Keratinocyte (primary cell): ENCODE measurements around the gene LRRC4. TPM values are rescaled to one million over a fixed set of nuclear protein-coding genes. Genes with fewer than 3 reads are reported as not detected.

Experiments
- DNase-seq: peaks from one replicate; pipeline ENCODE4 v3.0.0-alpha.2; 2011; ENCODE audit warnings: low read depth, missing footprints, low spot score
- FAIRE-seq: peaks from 2 replicates; lab custom pipeline; 2011; peaks lifted over from hg19 to GRCh38; lab: Jason Lieb, UNC
- H2AFZ ChIP-seq: 2 replicates; pipeline ENCODE4 v1.6.0; 2012; ENCODE audit warnings: low read length, control low read depth, inconsistent platforms; ENCODE audit not compliant: control insufficient read depth
- H3K27ac ChIP-seq: 2 replicates; pipeline ENCODE4 v1.5.1; 2011; ENCODE audit warnings: low read length; ENCODE audit not compliant: control insufficient read depth, insufficient read depth
- H3K27me3 ChIP-seq: 3 replicates; pipeline ENCODE4 v1.6.0; 2011; ENCODE audit warnings: low read length; ENCODE audit not compliant: control insufficient read depth, insufficient read depth; ENCODE audit errors: extremely low read depth
- H3K36me3 ChIP-seq, 2 experiments: 2 replicates in 1 of 2; 3 replicates in 1 of 2; pipeline ENCODE4 v1.5.1; 2011; ENCODE audit warnings: low read length in 2 of 2, mild to moderate bottlenecking in 1 of 2; ENCODE audit not compliant: control insufficient read depth in 2 of 2, insufficient read depth in 2 of 2; ENCODE audit errors: extremely low read depth in 1 of 2
- H3K4me1 ChIP-seq: 3 replicates; pipeline ENCODE4 v1.5.1; 2011; ENCODE audit warnings: low read length; ENCODE audit not compliant: control insufficient read depth, insufficient read depth; ENCODE audit errors: extremely low read depth
- H3K4me2 ChIP-seq: 3 replicates; pipeline ENCODE4 v1.6.0; 2011; ENCODE audit warnings: low read depth, low read length; ENCODE audit not compliant: control insufficient read depth, insufficient read depth; ENCODE audit errors: extremely low read depth
- H3K4me3 ChIP-seq, 3 experiments: fragments of 200-600 bp in 1 of 3; sonication (generic) in 1 of 3; 2 replicates in 2 of 3; 3 replicates in 1 of 3; pipeline ENCODE4 v1.5.1; 2011 to 2016; ENCODE audit warnings: low read length in 3 of 3, mild to moderate bottlenecking in 3 of 3, control low read depth in 2 of 3, inconsistent platforms in 1 of 3, low read depth in 1 of 3, mixed read lengths in 1 of 3, mixed run types in 1 of 3, moderate library complexity in 1 of 3; ENCODE audit not compliant: control insufficient read depth in 2 of 3, insufficient read depth in 2 of 3; ENCODE audit errors: extremely low read depth in 1 of 3
- H3K79me2 ChIP-seq: 2 replicates; pipeline ENCODE4 v1.6.0; 2012; ENCODE audit warnings: low read length; ENCODE audit not compliant: control insufficient read depth, insufficient read depth
- H3K9ac ChIP-seq: 3 replicates; pipeline ENCODE4 v1.6.0; 2011; ENCODE audit warnings: low read length; ENCODE audit not compliant: control insufficient read depth, insufficient read depth; ENCODE audit errors: extremely low read depth
- H3K9me1 ChIP-seq: 3 replicates; pipeline ENCODE4 v1.6.0; 2011; ENCODE audit warnings: low read length; ENCODE audit not compliant: control insufficient read depth, insufficient read depth; ENCODE audit errors: extremely low read depth
- H3K9me3 ChIP-seq: 2 replicates; pipeline ENCODE4 v1.5.1; 2012; ENCODE audit warnings: low read depth, low read length; ENCODE audit not compliant: control insufficient read depth
- H4K20me1 ChIP-seq: 3 replicates; pipeline ENCODE4 v1.6.0; 2011; ENCODE audit warnings: low read length; ENCODE audit not compliant: control insufficient read depth, insufficient read depth; ENCODE audit errors: extremely low read depth
- EZH2 ChIP-seq: IDR thresholded peaks from one replicate; pipeline ENCODE4 v1.6.1; 2012; ENCODE audit warnings: inconsistent platforms, mild to moderate bottlenecking, low read length, moderate library complexity
- dilution Hi-C: fragments of 300-500 bp; cut with MboI; formaldehyde crosslinking; loops from one replicate; pipeline ENCODE4 v1.7.0; 2020; ENCODE audit warnings: low sequenced_read_pairs; ENCODE audit not compliant: extremely low pct_ligation_motif_present
- polyA plus RNA-seq, 5 experiments: library from polyadenylated mRNA; depleted of rRNA in 3 of 5; stranded (reverse) in 3 of 5; stranded (forward) in 1 of 5; unstranded in 1 of 5; fragments of >200 nt; gene quantifications; 1 replicate in 1 of 5; 2 replicates in 3 of 5; 3 replicates in 1 of 5; pipeline versions ENCODE4 v1.2.1 to v1.2.3, GENCODE V29; 2011 to 2012; ENCODE audit warnings: missing spikeins in 2 of 5, low read depth in 1 of 5, low replicate concordance in 1 of 5
- TF ChIP-seq, protein P1 (sequence below), 3 experiments: IDR thresholded peaks in 1 of 3; conservative IDR thresholded peaks in 1 of 3; optimal IDR thresholded peaks in 1 of 3; 2 replicates in 2 of 3; 3 replicates in 1 of 3; pipeline versions ENCODE3 to v1.5.1; 2011; ENCODE audit warnings: low read length in 3 of 3, mild to moderate bottlenecking in 3 of 3, moderate library complexity in 2 of 3, control low read depth in 1 of 3, inconsistent platforms in 1 of 3; ENCODE audit not compliant: insufficient read depth in 2 of 3; ENCODE audit errors: extremely low read depth in 1 of 3

LRRC4 gene
- polyA plus RNA-seq, 1 donor (not counting 4 experiments of a cell fraction or from before 2014, with no cell fraction given): 0.07 TPM

DNA sequence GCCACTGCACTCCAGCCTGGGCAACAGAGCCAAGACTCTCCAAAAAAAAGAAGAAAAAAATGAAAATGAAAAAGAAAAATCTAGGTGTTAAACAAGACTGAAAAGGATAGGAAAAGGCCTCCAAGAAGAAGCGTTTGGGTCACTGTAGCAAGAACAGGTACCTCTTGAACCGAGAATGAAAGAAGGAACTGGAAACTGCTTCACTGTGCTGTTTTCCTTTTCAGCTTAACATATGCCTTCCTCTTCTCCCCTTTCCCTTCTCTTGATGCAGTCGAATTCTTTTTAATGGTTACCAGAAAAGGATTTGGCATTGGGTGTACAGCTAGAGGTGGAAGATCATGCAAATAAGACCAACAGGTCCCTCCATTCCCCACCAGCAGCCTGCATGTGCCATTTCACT lies 28.1 kb downstream of the LRRC4 start:
- FAIRE-seq: no peak

DNA sequence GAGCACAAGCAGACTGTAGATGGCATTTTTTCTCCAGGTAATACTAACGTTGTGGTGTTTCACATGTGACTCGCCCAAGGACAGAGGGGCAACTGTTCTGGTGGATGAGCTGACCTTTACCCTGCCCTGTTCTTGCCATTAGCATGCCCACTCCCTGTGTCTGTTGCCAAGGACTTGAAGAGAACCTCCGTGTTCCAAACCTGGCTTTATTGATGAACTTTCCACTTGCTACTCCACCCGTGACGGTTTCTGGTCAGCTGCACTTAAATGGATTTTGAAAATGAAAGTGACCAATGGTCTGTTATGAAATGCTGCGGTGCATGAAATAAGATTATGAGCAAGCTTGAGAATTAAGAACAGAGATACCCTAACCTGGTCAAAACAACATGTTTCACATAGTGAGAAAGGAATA lies 30.4 kb downstream of the LRRC4 start:
- H2AFZ ChIP-seq: no peak overlapping the region
- peaks cover 2 to 12% of the 10 kb centered on the region in 2 experiments for H3K36me3 ChIP-seq
- no peak overlapping the region for H3K4me3 ChIP-seq
- TF ChIP-seq, protein P1, sequence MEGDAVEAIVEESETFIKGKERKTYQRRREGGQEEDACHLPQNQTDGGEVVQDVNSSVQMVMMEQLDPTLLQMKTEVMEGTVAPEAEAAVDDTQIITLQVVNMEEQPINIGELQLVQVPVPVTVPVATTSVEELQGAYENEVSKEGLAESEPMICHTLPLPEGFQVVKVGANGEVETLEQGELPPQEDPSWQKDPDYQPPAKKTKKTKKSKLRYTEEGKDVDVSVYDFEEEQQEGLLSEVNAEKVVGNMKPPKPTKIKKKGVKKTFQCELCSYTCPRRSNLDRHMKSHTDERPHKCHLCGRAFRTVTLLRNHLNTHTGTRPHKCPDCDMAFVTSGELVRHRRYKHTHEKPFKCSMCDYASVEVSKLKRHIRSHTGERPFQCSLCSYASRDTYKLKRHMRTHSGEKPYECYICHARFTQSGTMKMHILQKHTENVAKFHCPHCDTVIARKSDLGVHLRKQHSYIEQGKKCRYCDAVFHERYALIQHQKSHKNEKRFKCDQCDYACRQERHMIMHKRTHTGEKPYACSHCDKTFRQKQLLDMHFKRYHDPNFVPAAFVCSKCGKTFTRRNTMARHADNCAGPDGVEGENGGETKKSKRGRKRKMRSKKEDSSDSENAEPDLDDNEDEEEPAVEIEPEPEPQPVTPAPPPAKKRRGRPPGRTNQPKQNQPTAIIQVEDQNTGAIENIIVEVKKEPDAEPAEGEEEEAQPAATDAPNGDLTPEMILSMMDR (optimal IDR thresholded peaks at IDR 0.05 in 1 of 3, IDR thresholded peaks at IDR 0.05 in 1 of 3, conservative IDR thresholded peaks at IDR 0.05 in 1 of 3; ENCODE audit: extremely low read depth in 1 of 3, insufficient read depth in 2 of 3, low read length in 3 of 3): no peak
- TF ChIP-seq EZH2: no peak
- no peak overlapping the region for H3K9ac ChIP-seq
- DNase-seq (no peak), FAIRE-seq (no peak)
- no peak overlapping the region for H3K27ac ChIP-seq
- H3K9me1 ChIP-seq: no peaks in the 10 kb centered on the region
- H3K4me1 ChIP-seq: no peaks in the 10 kb centered on the region
- H3K27me3 ChIP-seq: no peaks in the 10 kb centered on the region
- H3K4me2 ChIP-seq: no peak overlapping the region
- H3K79me2 ChIP-seq: no peaks in the 10 kb centered on the region
- H3K9me3 ChIP-seq: no peaks in the 10 kb centered on the region
- dilution Hi-C loops: no loop called here
- H4K20me1 ChIP-seq: no peaks in the 10 kb centered on the region

More for the DNA sequence above, 28.1 kb downstream of the LRRC4 start:
- no peak overlapping the region for H3K4me3 ChIP-seq
- no peak overlapping the region for H3K9ac ChIP-seq
- no peaks in the 10 kb centered on the region for H4K20me1 ChIP-seq
- DNase-seq: no peak
- no peaks in the 10 kb centered on the region for H3K9me1 ChIP-seq
- no peak overlapping the region for H2AFZ ChIP-seq
- no peak overlapping the region for H3K4me2 ChIP-seq
- H3K36me3 ChIP-seq: peaks cover 11% of the 10 kb centered on the region in 2 experiments
- H3K27me3 ChIP-seq: no peaks in the 10 kb centered on the region
- no peaks in the 10 kb centered on the region for H3K9me3 ChIP-seq
- H3K4me1 ChIP-seq: no peaks in the 10 kb centered on the region
- H3K27ac ChIP-seq: no peak overlapping the region
- dilution Hi-C loops: no loop called here
- H3K79me2 ChIP-seq: no peaks in the 10 kb centered on the region
- TF ChIP-seq, protein P1 (optimal IDR thresholded peaks at IDR 0.05 in 1 of 3, IDR thresholded peaks at IDR 0.05 in 1 of 3, conservative IDR thresholded peaks at IDR 0.05 in 1 of 3; ENCODE audit: extremely low read depth in 1 of 3, insufficient read depth in 2 of 3, low read length in 3 of 3): no peak
- no peak for TF ChIP-seq EZH2
